ENCODE results near the gene SCGB3A1. TPM values are rescaled to one million over a fixed set of nuclear protein-coding genes. Genes with fewer than 3 reads are reported as not detected.

SCGB3A1 gene
- total RNA-seq, 2 donors from 2014 or later: not detected

- Histone ChIP-seq H3K4me3 (no peak overlapping the region), H3K27ac (no peak overlapping the region), H3K4me1 (ENCODE audit: control insufficient read depth in 1 of 2, low read depth in 2 of 2) (no peaks in the 10 kb centered on the region), H3K9me3 (no peaks in the 10 kb centered on the region), H3K36me3 (no peaks in the 10 kb centered on the region), H3K27me3 (replicated peaks; ENCODE audit: insufficient read depth) (peaks cover 5% of the 10 kb centered on the region)
- no peak for TF ChIP-seq CTCF (IDR thresholded peaks at IDR 0.05)
- DNase-seq (ENCODE audit: low spot score) (no peak), ATAC-seq (ENCODE audit: insufficient number of reproducible peaks, low FRiP score, low read depth) (no peak)
Measured at GRCh38 chr5:180589771-180590542, 1.3 kb downstream of the SCGB3A1 start.

GRCh38 chr5:180586870-180587269 lies 4.4 kb downstream of the SCGB3A1 start:
- no peak overlapping the region for H3K4me3 ChIP-seq
- TF ChIP-seq CTCF (IDR thresholded peaks at IDR 0.05): no peak
- peaks cover 5% of the 10 kb centered on the region for H3K27me3 ChIP-seq (replicated peaks; ENCODE audit: insufficient read depth)
- no peaks in the 10 kb centered on the region for H3K4me1 ChIP-seq (ENCODE audit: control insufficient read depth in 1 of 2, low read depth in 2 of 2)
- no peaks in the 10 kb centered on the region for H3K9me3 ChIP-seq
- no peak overlapping the region for H3K27ac ChIP-seq
- ATAC-seq (ENCODE audit: insufficient number of reproducible peaks, low FRiP score, low read depth) (no peak), DNase-seq (ENCODE audit: low spot score) (no peak)
- no peaks in the 10 kb centered on the region for H3K36me3 ChIP-seq

GRCh38 chr5:180586204-180586603 lies 5.1 kb downstream of the SCGB3A1 start:
- Histone ChIP-seq H3K36me3 (no peaks in the 10 kb centered on the region), H3K27ac (no peak overlapping the region), H3K4me3 (no peak overlapping the region), H3K9me3 (no peaks in the 10 kb centered on the region), H3K27me3 (replicated peaks; ENCODE audit: insufficient read depth) (peaks cover 5% of the 10 kb centered on the region), H3K4me1 (ENCODE audit: control insufficient read depth in 1 of 2, low read depth in 2 of 2) (no peaks in the 10 kb centered on the region)
- DNase-seq (ENCODE audit: low spot score) (no peak), ATAC-seq (ENCODE audit: insufficient number of reproducible peaks, low FRiP score, low read depth) (no peak)
- no peak for TF ChIP-seq CTCF (IDR thresholded peaks at IDR 0.05)

GRCh38 chr5:180583738-180584137 lies 7.6 kb downstream of the SCGB3A1 start:
- no peaks in the 10 kb centered on the region for H3K36me3 ChIP-seq
- no peak for TF ChIP-seq CTCF (IDR thresholded peaks at IDR 0.05)
- H3K4me1 ChIP-seq (ENCODE audit: control insufficient read depth in 1 of 2, low read depth in 2 of 2): no peaks in the 10 kb centered on the region
- no peaks in the 10 kb centered on the region for H3K27me3 ChIP-seq (replicated peaks; ENCODE audit: insufficient read depth)
- ATAC-seq (ENCODE audit: insufficient number of reproducible peaks, low FRiP score, low read depth) (no peak), DNase-seq (ENCODE audit: low spot score) (no peak)
- no peaks in the 10 kb centered on the region for H3K9me3 ChIP-seq
- no peak overlapping the region for H3K27ac ChIP-seq
- H3K4me3 ChIP-seq: no peak overlapping the region

GRCh38 chr5:180580681-180581080 lies 10.6 kb downstream of the SCGB3A1 start:
- H3K4me1 ChIP-seq (ENCODE audit: control insufficient read depth in 1 of 2, low read depth in 2 of 2): no peaks in the 10 kb centered on the region
- H3K27me3 ChIP-seq (replicated peaks; ENCODE audit: insufficient read depth): no peaks in the 10 kb centered on the region
- no peak overlapping the region for H3K4me3 ChIP-seq
- DNase-seq (ENCODE audit: low spot score) (no peak), ATAC-seq (ENCODE audit: insufficient number of reproducible peaks, low FRiP score, low read depth) (no peak)
- TF ChIP-seq CTCF (IDR thresholded peaks at IDR 0.05): no peak
- H3K36me3 ChIP-seq: peaks cover 6% of the 10 kb centered on the region
- H3K27ac ChIP-seq: no peak overlapping the region
- H3K9me3 ChIP-seq: no peaks in the 10 kb centered on the region

All from thoracic aorta (tissue), 2 donors.